ENCODE measurements around the gene BBS12.

DNA sequence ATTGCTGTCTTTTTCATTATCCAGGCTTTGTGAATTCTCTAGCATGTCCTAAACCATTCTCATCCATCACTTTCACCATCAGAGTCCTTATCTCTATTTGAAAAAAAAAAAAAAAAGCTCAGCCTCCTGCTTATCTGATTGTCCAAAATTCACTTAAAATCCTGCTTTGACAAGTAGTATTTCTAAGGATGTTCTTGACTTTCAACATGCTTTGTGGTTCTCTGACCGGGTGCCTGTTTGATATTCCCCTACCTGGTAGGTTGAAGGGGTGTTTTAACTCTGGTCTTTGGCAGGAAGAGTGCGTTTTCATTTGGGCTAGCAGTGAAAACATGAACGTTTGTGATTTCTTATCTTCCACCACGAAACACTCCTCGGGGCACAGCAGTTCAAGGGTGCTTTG lies 17.3 kb upstream of the BBS12 start:
- TF ChIP-seq, protein P1, sequence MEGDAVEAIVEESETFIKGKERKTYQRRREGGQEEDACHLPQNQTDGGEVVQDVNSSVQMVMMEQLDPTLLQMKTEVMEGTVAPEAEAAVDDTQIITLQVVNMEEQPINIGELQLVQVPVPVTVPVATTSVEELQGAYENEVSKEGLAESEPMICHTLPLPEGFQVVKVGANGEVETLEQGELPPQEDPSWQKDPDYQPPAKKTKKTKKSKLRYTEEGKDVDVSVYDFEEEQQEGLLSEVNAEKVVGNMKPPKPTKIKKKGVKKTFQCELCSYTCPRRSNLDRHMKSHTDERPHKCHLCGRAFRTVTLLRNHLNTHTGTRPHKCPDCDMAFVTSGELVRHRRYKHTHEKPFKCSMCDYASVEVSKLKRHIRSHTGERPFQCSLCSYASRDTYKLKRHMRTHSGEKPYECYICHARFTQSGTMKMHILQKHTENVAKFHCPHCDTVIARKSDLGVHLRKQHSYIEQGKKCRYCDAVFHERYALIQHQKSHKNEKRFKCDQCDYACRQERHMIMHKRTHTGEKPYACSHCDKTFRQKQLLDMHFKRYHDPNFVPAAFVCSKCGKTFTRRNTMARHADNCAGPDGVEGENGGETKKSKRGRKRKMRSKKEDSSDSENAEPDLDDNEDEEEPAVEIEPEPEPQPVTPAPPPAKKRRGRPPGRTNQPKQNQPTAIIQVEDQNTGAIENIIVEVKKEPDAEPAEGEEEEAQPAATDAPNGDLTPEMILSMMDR (conservative IDR thresholded peaks at IDR 0.05 in 1 of 2, IDR thresholded peaks at IDR 0.05 in 1 of 2; ENCODE audit: low read depth in 1 of 2, low read length in 2 of 2), result no peak
- no peak for TF ChIP-seq EZH2 (IDR thresholded peaks at IDR 0.05; ENCODE audit: low read length, missing control alignments)

All from fibroblast of lung (primary cell).